Activated T-helper 1 cell treated with anti-CD3 and anti-CD28 coated beads, Interleukin-2, amount 50 U/mL, for 16 hours (primary cell): Measurements from ENCODE around the gene ANKRD16.

Source experiments
- DNase-seq, 2 donors: peaks; one replicate each; pipeline ENCODE4 v3.0.0-alpha.2; 2020; ENCODE audit warnings: low read depth in 1 of 2, low spot score in 1 of 2

ANKRD16 gene

GRCh38 chr10:5904227-5904626 lies 14.5 kb upstream of the ANKRD16 start:
- DNase-seq: no peak

- DNase-seq: no peak
Measured at GRCh38 chr10:5903563-5903962, 13.9 kb upstream of the ANKRD16 start.

GRCh38 chr10:5902511-5903274 lies 13.0 kb upstream of the ANKRD16 start:
- DNase-seq: no peak

GRCh38 chr10:5900247-5900646 lies 10.6 kb upstream of the ANKRD16 start:
- DNase-seq: no peak

GRCh38 chr10:5898163-5898562 lies 8.5 kb upstream of the ANKRD16 start:
- DNase-seq: no peak

- DNase-seq: no peak
Measured at GRCh38 chr10:5897504-5897903, 7.8 kb upstream of the ANKRD16 start.

GRCh38 chr10:5897053-5897340 lies 7.3 kb upstream of the ANKRD16 start:
- no peak for DNase-seq

GRCh38 chr10:5896208-5897052 lies 6.7 kb upstream of the ANKRD16 start:
- DNase-seq: no peak

- no peak for DNase-seq
Measured at GRCh38 chr10:5895804-5896203, 6.1 kb upstream of the ANKRD16 start.

GRCh38 chr10:5895365-5895764 lies 5.7 kb upstream of the ANKRD16 start:
- DNase-seq: no peak

GRCh38 chr10:5894873-5895272 lies 5.2 kb upstream of the ANKRD16 start:
- no peak for DNase-seq

- DNase-seq: no peak
Measured at GRCh38 chr10:5894403-5894802, 4.7 kb upstream of the ANKRD16 start.

- no peak for DNase-seq
Measured at GRCh38 chr10:5893321-5893720, 3.6 kb upstream of the ANKRD16 start.

GRCh38 chr10:5892007-5892406 lies 2.3 kb upstream of the ANKRD16 start:
- DNase-seq: no peak

GRCh38 chr10:5891009-5891408 lies 1.3 kb upstream of the ANKRD16 start:
- no peak for DNase-seq

- no peak for DNase-seq
Measured at GRCh38 chr10:5890452-5890915, 791 bp upstream of the ANKRD16 start.

- peak in 1 of 2 donors; percentile 28 for DNase-seq
Measured at GRCh38 chr10:5888843-5889623, 660 bp downstream of the ANKRD16 start.

GRCh38 chr10:5888351-5888750 lies 1.3 kb downstream of the ANKRD16 start:
- no peak for DNase-seq

- DNase-seq: no peak
Measured at GRCh38 chr10:5887641-5888040, 2.1 kb downstream of the ANKRD16 start.

GRCh38 chr10:5887029-5887428 lies 2.7 kb downstream of the ANKRD16 start:
- no peak for DNase-seq

- DNase-seq: no peak
Measured at GRCh38 chr10:5885619-5886018, 4.1 kb downstream of the ANKRD16 start.

- no peak for DNase-seq
Measured at GRCh38 chr10:5882961-5883360, 6.7 kb downstream of the ANKRD16 start.
